Measurements from ENCODE around the gene MUC4.
"Not testable (repeated sequence)": the region's sequence is repeated elsewhere in the genome, so short reads cannot be mapped to it uniquely, and the experiment has no call there.

The MUC4 gene

DNA sequence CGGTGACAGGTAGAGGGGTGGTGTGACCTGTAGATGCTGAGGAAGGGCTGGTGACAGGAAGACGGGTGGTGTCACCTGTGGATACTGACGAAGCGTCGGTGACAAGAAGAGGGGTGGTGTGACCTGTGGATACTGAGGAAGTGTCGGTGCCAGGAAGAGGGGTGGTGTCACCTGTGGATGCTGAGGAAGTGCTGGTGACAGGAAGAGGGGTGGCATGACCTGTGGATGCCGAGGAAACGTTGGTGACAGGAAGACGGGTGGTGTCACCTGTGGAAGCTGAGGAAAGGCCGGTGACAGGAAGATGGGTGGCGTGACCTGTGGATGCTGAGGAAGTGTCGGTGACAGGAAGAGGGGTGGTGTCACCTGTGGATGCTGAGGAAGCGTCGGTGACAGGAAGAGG is 27.7 kb downstream of the MUC4 start:
- not testable (repeated sequence) for DNase-seq

DNA sequence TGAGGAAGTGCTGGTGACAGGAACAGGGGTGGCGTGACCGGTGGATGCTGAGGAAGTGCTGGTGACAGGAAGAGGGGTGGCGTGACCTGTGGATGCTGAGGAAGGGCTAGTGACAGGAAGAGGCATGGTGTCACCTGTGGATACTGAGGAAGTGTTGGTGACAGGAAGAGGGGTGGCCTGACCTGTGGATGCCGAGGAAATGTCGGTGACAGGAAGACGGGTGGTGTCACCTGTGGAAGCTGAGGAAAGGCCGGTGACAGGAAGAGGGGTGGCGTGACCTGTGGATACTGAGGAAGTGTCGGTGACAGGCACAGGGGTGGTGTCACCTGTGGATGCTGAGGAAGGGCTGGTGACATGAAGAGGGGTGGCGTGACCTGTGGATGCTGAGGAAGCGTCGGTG is 30.5 kb downstream of the MUC4 start:
- not testable (repeated sequence) for DNase-seq

DNA sequence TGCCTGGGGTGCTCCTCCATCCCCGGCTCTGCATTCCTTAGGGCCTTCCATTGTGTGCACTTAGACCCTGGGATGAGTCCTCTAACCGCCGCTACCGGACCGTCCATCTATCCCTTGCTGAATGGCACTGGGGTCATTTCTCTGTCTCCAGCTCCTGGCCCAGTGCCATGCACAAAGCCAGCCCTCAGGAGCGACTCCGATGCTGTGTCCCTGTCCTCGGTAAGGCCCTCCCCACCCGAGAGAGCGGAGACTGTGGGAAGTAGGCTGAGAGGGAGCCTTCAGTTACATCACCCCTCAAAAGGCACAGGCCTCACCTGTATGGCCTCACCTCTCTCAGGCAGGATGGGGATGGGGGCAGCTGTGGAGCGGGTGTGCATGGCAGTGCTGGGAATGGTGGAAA is 33.8 kb downstream of the MUC4 start:
- DNase-seq, result no peak

DNA sequence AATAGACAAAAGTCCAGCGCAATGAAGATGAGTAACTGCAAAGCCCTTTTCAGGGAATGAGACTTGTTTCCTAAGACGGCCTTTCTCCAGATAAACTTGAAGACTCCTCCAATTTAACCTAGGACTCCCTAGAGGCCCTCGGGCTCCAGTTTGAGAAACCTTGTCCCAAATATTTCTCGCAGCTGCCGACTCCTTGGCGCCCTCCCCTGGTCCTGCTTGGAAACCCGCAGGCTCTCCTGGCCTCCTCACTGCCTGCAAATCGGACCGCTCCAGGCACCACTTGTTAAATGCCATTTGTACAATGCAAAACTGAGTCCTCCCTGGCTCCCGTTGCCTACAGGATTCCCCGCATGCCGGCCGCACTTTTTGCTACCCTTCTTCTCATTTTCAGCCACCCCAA is 36.8 kb downstream of the MUC4 start:
- no peak for DNase-seq

DNA sequence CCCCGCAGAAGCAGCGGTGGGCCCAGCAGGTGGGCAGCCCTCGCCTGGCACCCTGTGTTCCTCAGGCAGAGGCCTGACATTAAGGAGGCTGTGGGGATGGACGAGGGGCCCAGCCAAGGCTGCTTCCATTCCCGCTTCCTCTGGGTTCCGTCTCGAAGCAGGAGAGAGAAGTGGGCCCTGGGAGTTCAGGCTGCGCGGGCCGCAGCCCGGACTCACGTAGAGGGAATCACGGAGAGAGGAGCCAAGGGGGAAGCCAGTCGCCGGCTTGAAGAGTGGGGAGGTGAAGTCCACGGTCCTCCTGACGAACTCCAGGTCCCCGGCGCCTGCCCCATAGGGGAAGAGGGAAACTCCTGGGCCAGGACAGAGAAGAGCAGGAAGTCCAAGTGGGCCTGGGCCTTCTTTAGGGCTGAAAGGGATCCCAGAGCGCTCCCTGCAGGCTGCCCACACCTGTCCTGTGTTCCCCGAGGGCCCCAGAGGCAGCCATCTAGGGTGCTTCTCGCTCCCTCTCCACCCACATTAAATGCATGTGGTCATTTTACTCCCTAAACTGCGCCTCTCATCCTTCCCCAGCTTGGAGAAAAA is 37.7 kb downstream of the MUC4 start:
- no peak for DNase-seq

DNA sequence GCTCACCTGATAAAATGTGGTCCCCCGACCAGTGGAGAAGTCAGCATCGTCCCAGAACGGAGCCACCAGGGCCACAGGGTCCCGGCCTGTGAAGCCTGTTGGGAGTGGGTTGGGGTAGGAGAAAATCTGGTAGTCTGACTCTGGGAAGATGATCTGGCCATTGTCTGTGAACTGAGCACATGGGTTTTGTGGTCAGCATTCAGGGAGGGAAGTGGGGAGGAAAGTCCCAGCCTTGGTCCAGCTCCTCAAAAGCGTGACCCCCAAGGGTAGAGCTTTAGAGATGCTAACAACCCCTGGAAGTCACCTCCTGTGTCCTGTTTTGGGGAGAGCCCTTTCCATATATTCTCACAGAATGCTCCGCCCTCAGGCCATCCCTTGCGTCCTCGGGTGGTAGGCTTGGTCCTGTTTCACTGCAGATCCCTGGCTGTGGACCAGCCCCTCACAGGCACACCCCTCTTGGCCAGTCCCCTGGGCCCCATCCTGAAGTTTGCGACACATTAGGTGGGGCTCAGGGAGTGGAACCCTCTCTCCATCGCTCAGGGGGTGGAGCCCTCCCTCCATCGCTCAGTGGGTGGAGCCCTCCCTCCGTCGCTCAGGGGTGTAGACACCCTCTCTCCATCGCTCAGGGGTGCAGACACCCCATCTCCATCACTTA is 40.0 kb downstream of the MUC4 start:
- DNase-seq, result no peak

DNA sequence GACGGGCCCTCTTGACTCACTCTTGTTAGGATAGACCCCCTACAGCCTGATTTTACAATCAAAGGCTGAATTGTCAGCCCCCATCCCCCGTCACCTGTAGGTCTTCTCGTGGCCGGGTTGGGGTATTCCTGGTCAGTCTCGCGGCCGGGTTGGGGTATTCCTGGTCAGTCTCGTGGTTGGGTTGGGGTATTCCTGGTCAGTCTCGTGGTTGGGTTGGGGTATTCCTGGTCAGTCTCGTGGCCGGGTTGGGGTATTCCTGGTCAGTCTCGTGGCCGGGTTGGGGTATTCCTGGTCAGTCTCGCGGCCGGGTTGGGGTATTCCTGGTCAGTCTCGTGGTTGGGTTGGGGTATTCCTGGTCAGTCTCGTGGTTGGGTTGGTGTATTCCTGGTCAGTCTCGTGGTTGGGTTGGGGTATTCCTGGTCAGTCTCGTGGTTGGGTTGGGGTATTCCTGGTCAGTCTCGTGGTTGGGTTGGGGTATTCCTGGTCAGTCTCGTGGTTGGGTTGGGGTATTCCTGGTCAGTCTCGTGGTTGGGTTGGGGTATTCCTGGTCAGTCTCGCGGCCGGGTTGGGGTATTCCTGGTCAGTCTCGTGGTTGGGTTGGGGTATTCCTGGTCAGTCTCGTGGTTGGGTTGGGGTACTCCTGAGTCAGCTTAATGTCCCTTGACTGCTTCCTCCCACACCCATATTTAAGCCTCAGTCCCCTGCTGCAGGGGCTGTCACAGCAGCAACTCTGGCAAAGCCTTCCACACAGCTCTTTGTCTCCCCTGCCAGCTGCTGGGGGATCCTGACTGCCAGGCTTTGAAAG is 40.7 kb downstream of the MUC4 start:
- not testable (repeated sequence) for DNase-seq

DNA sequence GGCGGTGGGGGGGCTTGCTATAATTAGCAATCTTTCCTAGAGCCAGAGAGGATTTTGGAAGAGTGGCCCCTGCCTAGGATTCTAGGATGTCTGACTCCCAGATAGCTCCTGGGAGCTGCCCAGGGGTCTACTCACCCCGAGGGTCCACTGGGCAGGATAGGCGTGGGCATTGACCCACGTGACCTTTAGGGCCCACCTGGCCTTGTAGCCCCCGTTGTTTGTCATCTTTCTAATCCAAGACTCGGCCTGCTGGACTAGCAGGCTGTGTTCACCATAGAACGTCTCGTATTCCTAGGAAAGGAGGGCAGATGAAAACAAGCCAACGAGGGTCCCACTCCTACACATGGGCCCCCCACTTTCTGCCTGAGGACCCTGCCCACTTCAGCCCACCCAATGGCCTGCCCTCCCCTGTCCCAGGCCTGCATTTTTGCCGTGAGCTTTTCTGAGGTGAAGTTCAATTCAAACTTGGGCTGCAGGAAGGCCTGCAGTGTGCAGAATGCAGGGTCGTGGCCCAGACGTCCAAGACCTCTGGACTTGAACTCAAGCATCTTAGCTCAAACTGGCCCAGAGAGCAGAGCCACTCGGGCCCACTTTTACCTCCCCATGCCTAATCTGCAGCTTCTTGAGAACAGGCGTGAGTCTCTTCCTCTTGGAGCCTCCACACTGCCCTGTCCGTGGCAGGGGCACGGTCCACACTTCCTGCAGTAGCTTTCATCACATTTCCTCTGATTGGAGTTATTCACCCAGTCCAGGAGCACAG is 41.5 kb downstream of the MUC4 start:
- DNase-seq, result no peak

DNA sequence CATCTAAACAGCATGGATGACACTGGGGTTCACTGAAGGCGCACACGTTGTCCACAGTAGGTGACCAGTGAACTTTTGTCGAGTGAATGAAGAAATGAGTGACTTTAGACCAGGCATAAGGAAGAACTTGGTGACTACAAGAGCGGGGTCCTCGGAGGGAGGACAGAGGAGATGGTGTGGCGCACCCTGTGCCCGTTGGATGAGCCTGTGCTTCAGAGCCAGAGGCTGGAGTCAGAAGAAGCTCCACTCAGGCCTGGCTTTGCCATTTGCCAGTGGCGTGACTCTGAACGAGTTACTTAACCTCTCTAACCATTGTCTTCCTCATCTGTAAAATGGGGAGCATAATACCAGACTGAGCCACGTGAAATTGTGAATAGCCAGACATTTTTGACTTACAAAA is 42.2 kb downstream of the MUC4 start:
- DNase-seq, result no peak

DNA sequence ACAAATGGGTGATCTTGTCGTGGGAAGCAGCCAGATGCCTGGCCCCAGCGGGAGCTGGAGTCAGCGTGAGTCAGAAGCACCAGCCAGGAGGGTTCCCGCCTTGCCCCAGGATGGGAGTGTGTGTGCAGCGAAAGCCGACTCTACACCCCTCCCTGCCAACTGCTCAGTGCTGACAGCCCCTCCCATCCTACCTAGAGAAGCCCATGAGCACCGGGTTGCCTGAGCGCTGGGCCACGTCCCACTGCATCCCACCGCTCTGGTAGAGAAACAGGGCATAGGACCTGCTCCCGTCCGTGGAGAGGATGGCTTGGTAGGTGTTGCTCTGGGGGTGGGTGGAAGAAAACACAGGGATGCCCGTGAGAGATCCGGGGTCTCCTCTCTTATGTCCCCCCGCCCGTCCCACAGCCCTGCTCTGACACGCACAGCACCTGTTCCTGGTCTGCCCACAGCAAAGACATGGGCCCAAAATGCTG is 42.9 kb downstream of the MUC4 start:
- DNase-seq, result no peak

DNA sequence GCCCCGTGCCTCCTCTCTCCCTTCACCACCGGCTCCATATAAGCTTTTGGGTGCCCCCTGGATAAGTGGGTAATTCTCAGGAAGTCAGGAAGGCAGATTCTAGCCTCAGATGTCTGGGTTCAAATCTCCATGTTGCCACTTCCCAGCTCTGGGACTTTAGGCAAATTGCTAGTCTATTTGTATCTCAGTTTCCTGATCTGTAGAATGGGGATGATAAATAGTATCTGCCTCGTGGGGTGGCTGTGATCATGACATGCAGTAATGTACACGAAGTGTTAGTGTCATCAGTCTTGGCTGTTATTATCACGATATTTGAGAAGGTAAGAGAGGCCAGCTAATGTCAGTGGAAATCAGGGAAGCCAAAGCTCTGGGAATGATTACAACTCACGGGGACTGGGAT is 43.3 kb downstream of the MUC4 start:
- DNase-seq, result no peak

DNA sequence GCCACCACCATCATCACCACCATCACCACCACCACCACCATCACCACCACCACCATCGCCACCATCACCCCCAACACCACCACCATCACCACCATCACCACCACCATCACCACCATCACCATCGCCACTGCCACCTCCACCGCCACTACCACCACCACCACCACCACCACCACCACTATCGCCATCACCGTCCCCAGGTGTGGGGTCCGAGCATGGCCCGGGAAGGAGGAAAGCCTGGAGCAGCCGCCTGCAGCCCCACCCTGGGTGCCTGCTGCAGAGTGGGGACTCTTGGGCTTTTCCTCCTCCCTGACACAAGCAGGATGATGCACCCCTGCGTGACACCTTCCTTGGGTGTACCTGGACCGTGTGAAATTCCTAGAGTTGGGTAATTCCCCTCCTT is 43.9 kb downstream of the MUC4 start:
- DNase-seq, result no peak

DNA sequence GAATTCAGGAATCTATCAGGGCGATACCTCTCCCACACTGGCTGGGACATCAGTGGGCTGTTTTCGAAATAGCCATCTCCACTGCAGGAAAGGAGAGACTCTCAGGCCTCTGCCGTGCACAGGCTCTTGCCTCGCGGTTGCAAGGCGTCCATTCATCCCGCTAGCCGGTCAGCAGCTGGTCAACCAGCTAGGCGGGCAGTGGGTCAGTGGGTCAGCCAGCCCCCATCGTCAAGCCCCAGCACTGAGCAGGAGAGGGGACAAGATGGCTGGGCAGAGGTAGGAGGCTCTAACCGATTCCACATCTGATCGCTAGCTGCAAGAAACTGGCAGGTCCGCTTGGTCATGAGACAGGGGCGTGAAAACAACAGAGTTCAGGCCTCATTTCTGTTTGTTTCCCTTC is 45.1 kb downstream of the MUC4 start:
- DNase-seq, result no peak

DNA sequence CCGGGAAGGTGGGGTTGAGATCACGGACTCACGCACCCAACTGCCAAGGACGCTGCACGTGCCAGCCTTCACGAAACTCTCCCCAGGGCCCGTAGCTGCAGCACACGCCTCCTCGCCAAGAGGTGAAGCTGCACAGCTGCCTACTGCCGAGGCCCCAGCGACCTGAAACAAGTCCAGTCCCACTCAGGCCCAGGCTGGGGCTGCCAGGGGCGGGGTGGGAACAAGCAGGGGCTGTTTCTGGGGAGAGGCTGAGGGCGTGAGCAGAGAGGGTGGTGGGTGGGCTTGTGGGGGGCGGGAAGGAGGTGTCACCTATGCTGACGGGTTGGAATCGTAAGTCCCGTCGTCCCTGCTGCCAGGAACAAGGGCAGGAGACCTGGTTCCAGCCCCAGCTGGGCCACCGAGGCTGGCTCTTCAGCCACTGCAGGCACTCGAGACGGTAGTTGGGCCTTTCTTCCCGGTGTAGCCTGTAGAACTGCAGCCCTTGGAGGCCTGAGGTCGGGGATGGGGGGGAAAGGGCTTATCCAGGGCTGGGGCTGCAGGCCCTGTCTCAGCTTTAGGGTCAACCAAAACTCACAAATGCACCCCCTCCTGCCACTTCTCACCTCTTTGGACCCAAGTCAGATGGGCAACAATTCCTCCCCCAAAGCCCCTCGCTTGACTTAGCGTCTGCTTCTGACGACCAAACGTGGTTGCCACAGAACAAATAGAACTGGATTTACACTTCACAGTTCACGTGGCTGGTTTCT is 46.6 kb downstream of the MUC4 start:
- DNase-seq, result no peak

DNA sequence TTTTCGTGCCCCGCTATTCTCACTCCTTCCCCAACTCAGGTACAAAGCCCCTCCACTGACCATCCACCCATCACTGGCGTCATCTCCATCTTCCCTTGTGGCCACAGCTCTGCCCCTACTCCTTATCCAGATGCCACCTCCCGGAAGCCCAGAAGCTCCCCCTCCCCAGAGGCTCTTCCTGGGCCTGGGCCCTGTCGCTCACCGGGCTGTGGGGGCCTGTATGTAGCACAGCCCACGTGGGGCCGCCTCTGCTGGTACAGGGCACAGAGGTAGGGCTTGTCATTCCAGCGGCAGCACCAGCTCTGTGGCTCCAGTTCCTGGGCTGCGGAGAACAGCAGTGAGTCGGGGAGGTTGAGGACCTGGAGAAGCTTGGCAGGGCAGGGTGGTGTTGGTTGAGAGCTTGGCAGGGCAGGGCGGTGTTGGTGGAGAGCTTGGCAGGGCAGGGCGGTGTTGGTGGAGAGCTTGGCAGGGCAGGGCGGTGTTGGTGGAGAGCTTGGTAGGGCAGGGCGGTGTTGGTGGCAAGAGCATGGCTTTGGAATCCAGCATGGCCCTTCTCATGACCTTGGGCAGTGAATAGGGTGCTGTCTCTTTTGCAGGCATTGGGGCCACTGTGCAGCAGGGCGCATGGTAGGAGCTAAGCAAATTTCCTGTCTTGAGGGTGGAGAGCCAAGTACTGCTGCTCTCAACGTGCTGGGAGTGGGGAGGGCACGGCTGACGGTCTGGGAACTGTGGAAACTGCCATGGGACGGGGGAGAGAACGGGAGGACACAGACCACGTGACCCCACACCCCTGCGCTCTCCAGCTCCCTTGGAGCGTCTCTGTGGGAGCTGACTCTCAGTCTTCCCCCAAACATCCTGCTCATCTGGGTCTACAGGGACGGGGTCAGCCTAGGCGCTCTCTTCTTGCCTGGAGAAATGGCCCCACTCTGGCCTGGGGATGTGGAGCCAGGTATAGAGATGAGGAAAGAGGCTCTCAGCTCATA is 47.6 kb downstream of the MUC4 start:
- DNase-seq, result no peak

DNA sequence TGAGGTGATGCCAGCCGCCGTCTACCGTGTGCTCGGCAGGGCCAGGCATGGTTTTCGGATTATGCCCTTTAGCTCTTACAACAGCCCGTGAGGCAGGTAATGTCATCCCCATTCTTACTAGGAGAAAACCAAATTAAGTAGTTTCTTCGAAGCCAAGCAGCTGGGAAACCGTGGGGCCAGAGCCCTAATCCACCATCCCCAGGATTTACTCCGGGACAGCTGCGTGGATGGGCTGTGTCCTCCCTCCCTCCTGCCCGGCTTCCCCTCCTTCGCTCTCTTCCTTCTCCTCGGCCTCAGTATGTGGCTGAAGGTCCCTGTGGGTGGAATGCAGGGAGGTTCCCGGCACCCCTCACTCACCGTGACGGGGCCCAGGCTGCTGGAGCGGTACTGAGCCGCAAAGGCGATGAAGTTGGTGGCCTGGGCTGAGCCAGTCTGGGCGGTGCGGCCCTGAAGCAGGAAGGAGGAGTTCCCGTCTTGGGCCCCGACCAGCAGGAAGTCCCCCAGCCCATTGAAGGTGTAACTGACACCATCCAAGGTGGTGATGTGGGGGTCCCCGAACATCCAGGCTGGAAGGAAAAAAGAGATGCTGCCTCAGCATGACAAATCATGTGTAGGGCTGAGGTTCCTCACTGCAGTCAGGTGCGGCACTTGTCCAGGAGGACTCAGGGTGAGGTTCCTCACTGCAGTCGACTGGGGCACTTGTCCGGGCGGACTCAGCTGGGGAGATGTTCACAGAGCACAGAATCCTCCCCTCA is 48.5 kb downstream of the MUC4 start:
- DNase-seq, result no peak

DNA sequence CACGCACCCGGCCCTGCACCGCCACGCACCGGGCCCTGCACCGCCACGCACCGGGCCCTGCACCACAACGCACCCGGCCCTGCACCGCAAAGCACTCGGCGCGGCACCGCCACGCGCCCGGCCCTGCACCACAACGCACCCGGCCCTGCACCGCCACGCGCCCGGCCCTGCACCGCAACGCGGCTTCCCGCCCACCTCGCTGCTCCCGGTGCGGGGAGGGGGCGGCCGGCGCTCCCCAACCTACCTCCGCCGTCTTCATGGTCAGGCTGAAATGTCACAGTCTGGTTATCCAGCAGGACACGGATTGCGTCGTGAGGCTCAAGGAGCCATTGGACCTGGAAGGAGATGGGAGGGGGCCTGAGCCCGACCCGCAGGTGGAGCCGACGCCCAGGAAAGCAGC is 49.1 kb downstream of the MUC4 start:
- DNase-seq, result no peak

DNA sequence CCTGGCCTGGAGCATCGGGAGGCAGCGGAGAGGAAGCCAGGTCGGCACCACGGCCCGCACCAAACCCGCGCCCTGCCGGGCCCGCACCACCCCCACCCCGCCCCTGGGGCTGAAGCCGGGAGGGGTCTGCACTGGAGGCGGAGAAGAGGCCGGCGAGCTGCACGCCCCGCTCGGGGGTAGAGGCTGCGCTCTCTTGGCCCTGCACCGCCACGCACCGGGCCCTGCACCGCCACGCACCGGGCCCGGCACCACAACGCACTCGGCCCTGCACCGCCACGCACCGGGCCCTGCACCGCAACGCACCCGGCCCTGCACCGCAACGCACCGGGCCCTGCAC is 49.5 kb downstream of the MUC4 start:
- DNase-seq, result no peak

DNA sequence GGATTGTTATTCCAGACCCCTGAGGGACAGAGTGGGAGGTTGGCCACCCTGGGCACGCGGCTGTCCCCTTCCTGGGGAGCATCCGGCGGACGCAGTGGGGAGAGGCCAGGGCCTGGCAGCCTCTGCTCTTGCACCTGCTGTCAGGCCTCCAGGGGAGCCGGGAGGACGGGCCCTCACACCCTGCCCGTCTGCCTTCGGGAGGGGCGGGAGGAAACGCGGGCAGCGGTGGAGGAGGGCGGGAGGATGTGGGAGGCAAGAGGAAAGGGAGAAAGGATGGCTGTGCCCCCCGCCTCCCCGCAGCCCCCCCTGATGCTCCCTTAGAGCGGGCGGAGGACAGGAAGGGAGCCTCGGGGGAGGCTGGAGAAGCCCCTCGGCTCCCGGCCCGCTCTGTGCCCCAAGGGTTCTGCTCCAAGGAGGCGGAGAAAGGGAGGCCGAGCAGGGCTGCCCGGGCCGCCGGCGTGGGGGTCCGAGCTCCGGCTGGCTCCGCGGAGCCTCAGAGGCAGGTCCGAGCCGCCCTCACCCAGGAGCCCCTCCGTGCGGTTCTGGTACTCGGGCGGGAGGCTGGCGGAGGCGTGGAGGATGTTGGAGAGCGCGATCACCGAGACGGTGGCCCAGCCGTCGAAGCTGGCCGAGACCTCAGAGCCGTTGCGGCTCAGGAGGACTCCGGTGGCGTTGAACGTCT is 50.0 kb downstream of the MUC4 start:
- no peak for DNase-seq

DNA sequence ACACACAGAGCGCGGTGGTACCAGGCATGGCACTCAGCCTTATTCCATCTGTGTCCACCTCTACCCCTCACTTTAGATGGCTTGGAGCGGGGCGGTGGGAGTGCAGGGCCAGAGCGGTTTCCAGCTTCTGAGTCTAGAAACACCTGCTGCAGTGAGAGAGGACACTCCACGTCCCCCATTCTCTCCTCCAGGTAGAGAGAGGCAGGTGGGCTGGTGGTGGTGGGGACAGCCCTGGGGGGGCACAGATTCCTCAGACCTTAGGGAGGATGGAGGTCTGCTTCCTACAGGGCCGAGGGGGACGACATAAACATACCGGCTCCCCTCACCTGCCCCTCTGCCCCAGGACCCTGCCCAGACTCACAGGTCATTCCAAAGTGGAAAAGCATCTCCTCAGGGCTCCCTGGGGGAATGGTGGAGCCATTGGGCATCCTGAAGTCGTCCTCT is 50.6 kb downstream of the MUC4 start:
- DNase-seq, result no peak
